Naive B cell (primary cell): ENCODE data around the gene CEP192. TPM values are rescaled to one million over a fixed set of nuclear protein-coding genes. Genes with fewer than 3 reads are reported as not detected.
"Not testable (repeated sequence)": the region's sequence is repeated elsewhere in the genome, so short reads cannot be mapped to it uniquely, and the experiment has no call there.

Experiments used
- ATAC-seq, 2 donors: fragments of 150-1000 bp; cut with Tn5 transposase; 2 replicates each; pipeline ENCODE4 v1.10.0; 2021; ENCODE audit warnings: low read depth in 2 of 2, mild to moderate bottlenecking in 2 of 2, moderate library complexity in 2 of 2
- DNase-seq: peaks from one replicate; pipeline ENCODE4 v3.0.0; 2022
- H3K27ac Mint-ChIP-seq, 6 donors: one replicate each; pipeline ENCODE4 v1.8.0; 2020 to 2022; ENCODE audit warnings: mild to moderate bottlenecking in 6 of 6, mixed read lengths in 6 of 6, moderate library complexity in 5 of 6, inconsistent platforms in 2 of 6
- H3K27me3 Mint-ChIP-seq, 3 donors: one replicate each; pipeline ENCODE4 v1.8.0; 2021 to 2022; ENCODE audit warnings: mixed read lengths in 3 of 3, mild to moderate bottlenecking in 1 of 3
- H3K36me3 Mint-ChIP-seq, 2 donors: one replicate each; pipeline ENCODE4 v1.8.0; 2020 to 2022; ENCODE audit warnings: mixed read lengths in 2 of 2, inconsistent platforms in 1 of 2, mild to moderate bottlenecking in 1 of 2
- H3K4me1 Mint-ChIP-seq, 3 donors: one replicate each; pipeline ENCODE4 v1.8.0; 2020 to 2022; ENCODE audit warnings: mixed read lengths in 3 of 3, inconsistent platforms in 1 of 3, mild to moderate bottlenecking in 1 of 3, moderate library complexity in 1 of 3
- H3K4me3 Mint-ChIP-seq, 8 donors: one replicate each; pipeline ENCODE4 v1.8.0; 2020 to 2022; ENCODE audit warnings: mild to moderate bottlenecking in 8 of 8, mixed read lengths in 8 of 8, moderate library complexity in 8 of 8, inconsistent platforms in 2 of 8
- H3K9me3 Mint-ChIP-seq, 7 donors: one replicate each; pipeline ENCODE4 v1.8.0; 2020 to 2022; ENCODE audit warnings: mixed read lengths in 7 of 7, mild to moderate bottlenecking in 5 of 7, inconsistent platforms in 2 of 7, moderate library complexity in 1 of 7
- polyA plus RNA-seq, 6 donors: library from polyadenylated mRNA; unstranded; fragments of 300-500 nt; fragmentation: Illumina TruSeq; gene quantifications; one replicate each; pipeline ENCODE4 v1.2.3, GENCODE V29; 2021; ENCODE audit warnings: low read depth in 6 of 6

Gene CEP192
- polyA plus RNA-seq, 6 donors from 2014 or later, result 6.2 to 10.0 (median 8.1) TPM; not detected in 1

DNA sequence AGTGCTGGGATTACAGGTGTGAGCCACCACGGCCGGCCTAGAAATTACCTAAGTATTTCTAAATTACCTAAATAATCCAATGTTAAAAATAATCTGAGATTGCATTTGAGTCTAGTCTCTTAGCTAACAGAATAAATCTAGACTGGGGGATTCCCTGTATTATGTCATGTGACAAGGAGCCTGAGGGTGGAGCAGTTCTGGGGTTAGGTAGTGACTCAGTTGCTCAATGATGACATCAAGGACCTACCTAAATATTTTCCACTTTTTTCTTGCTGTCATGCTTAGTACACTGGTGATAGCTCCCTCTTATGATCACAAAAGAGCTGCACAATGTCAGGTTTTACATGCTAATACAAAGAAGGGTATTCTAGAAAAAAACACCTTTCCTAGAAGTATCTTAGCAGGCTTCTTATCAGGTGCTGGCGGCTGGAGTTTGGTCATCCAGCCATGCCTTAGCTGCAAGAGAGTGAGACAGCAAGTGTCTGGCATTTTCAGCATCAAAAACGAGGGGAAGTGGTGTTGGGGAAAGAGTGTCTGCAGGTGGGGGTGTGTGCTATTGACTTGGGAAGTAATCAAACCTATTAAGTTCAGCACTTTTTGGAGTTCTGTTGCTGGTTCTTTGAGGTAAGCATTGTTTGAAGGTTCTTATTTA, 17.5 kb upstream of the CEP192 start:
- ATAC-seq (no peak), DNase-seq (no peak)
- Mint-ChIP-seq H3K27me3 (no peaks in the 10 kb centered on the region), H3K36me3 (peaks cover 27 to 29% of the 10 kb centered on the region in 2 donors), H3K27ac (peak overlapping the region in 4 of 6 donors; percentile 9 to 42 (median 20)), H3K4me3 (no peak overlapping the region), H3K4me1 (peaks cover under 1 to 10% (median 6%) of the 10 kb centered on the region in 3 donors), H3K9me3 (no peaks in the 10 kb centered on the region)

DNA sequence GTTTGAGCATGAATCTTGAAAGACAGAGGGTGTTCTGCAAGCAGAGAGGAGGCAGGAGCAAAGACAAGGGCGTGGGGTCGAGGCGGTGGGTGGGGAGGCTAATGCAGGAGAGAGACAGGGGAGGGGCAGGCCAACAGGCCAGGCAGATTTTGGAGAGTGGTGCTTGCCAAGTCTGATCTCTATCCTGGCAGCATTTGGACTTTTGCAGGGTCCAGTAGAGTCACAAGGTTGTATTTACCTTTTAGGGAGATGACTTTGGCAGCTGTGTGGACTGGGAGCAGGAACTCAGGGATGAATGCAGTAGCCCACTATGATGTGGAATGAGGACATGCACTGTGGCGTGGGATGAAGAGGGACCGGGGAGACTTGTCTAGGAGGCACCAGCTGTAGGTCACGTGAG, 15.7 kb upstream of the CEP192 start:
- DNase-seq (no peak), ATAC-seq (no peak)
- no peaks in the 10 kb centered on the region for H3K9me3 Mint-ChIP-seq
- no peak overlapping the region for H3K27ac Mint-ChIP-seq
- H3K4me3 Mint-ChIP-seq, result no peak overlapping the region
- H3K4me1 Mint-ChIP-seq, result peaks cover 0 to 10% (median 0%) of the 10 kb centered on the region in 3 donors
- H3K36me3 Mint-ChIP-seq, result peaks cover 29 to 30% of the 10 kb centered on the region in 2 donors
- no peaks in the 10 kb centered on the region for H3K27me3 Mint-ChIP-seq

DNA sequence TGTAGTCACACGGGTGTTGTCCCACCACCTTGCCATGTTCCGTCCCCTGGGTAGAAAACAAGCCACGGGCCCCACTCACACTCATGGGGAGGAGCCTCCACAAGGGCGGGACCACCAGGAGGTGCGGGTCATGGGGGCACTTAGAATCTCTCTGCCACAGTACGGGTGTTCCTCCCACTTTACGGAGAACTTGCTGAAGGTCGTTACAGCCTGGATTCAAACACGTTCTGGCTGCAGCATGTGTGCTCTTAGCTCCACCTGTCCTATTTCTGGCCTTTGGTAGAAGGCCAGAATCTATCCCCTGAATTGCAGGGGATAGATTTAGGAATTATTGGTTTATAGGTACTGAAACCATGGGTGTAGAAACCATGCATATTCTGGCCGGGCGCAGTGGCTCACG, 14.9 kb upstream of the CEP192 start:
- no peak overlapping the region for H3K4me3 Mint-ChIP-seq
- peaks cover 26 to 29% of the 10 kb centered on the region in 2 donors for H3K36me3 Mint-ChIP-seq
- peaks cover 0 to 6% (median 0%) of the 10 kb centered on the region in 3 donors for H3K4me1 Mint-ChIP-seq
- no peaks in the 10 kb centered on the region for H3K9me3 Mint-ChIP-seq
- no peak for ATAC-seq
- H3K27ac Mint-ChIP-seq, result peak overlapping the region in 1 of 6 donors; percentile 34
- no peak for DNase-seq
- no peaks in the 10 kb centered on the region for H3K27me3 Mint-ChIP-seq

DNA sequence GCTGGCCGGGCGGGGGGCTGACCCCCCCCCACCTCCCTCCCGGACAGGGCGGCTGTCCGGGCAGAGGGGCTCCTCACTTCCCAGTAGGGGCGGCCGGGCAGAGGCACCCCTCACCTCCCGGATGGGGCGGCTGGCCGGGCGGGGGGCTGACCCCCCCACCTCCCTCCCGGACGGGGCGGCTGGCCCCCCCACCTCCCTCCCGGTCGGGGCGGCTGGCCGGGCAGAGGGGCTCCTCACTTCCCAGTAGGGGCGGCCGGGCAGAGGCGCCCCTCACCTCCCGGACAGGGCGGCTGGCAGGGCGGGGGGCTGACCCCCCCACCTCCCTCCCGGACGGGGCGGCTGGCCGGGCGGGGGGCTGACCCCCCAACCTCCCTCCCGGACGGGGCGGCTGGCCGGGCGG, 11.1 kb upstream of the CEP192 start:
- ATAC-seq, H3K9me3 Mint-ChIP-seq, H3K4me3 Mint-ChIP-seq, H3K4me1 Mint-ChIP-seq, H3K27ac Mint-ChIP-seq, H3K27me3 Mint-ChIP-seq, DNase-seq: not testable (repeated sequence)
- H3K36me3 Mint-ChIP-seq, result peaks cover 10 to 31% of the 10 kb centered on the region in 2 donors

DNA sequence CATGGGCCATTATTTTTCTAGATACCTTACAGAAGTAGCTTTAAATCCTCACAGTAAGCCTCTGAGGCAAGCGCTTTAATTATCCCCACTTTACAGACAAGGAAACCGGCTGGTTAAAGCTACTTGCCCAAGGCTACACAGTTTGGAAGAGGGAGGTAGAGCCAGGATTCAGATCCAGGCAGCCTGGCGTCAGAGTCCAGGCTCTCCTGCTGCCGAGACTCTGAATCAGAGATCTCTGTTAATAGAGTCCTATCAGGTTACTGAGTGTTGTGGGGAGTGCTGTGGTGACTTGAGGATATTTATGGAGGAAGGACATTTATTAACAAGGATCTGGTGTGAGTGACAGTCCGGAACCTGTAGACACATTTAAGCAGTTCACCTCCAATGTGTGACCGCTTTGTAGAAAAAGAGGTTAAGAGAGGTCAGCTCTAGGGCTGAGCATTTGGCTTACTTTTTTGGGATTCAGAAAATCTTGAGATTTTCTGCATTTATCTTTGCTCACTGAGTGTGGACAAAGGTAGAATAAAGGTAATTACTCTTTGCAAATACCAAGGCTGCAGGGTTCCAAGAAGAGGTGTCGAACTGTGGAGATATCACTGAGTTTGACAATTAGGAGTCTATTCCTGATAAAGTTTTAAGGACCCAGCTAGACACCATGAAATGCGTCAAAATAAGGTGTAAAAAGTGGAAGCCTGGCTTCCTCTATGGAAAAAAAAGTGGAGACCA, 1.6 kb upstream of the CEP192 start:
- peak overlapping the region in 3 of 6 donors; percentile 24 to 86 (median 41) for H3K27ac Mint-ChIP-seq
- H3K36me3 Mint-ChIP-seq, result no peaks in the 10 kb centered on the region
- peak overlapping the region; percentile 90 to 99 (median 98) for H3K4me3 Mint-ChIP-seq
- H3K4me1 Mint-ChIP-seq, result peaks cover 12 to 20% (median 17%) of the 10 kb centered on the region in 3 donors
- H3K9me3 Mint-ChIP-seq, result peaks cover 0 to 1% (median 0%) of the 10 kb centered on the region in 7 donors
- ATAC-seq, result no peak
- DNase-seq, result no peak
- no peaks in the 10 kb centered on the region for H3K27me3 Mint-ChIP-seq

DNA sequence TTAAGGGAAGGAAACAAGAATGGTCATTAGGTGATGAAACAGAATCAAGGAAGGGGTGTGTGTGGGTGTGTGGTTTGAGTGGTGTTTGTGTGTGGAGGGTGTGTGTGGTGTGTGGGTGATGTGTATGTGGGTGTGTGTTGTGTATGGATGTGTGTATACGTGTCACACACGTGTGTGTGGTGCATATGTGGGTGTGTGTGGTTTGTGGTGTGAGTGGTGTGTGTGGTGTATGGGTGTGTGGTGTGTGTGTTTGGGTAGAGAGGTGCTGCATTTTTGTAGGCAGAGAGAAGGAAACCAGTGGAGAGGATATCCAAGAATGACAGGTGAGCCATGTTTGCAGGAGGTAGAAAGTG, 1.1 kb upstream of the CEP192 start:
- Mint-ChIP-seq H3K27ac (peak overlapping the region in 5 of 6 donors; percentile 41 to 97 (median 87)), H3K9me3 (peaks cover 0 to 1% (median 0%) of the 10 kb centered on the region in 7 donors), H3K4me1 (peaks cover 12 to 20% (median 17%) of the 10 kb centered on the region in 3 donors), H3K4me3 (peak overlapping the region; percentile 90 to 99 (median 98)), H3K36me3 (no peaks in the 10 kb centered on the region), H3K27me3 (no peaks in the 10 kb centered on the region)
- DNase-seq (no peak), ATAC-seq (no peak)

DNA sequence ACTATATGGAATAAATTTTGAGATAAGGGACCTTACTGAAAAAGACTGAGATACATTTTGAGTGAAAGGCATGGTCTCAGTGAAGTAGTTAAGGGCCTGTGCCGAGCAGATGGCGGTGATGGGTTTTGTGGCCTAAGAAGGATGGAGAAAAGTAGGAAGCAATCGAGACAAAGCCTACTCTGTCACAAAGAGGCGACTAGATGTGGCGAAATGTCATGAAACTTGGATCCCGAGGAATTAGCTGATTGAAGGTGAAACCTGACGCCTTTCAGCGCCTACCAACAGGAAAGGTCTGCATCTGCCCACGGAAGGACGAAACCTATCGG, 558 bp upstream of the CEP192 start:
- H3K9me3 Mint-ChIP-seq, result peaks cover 0 to 1% (median 0%) of the 10 kb centered on the region in 7 donors
- peak overlapping the region; percentile 87 to 97 (median 94) for H3K27ac Mint-ChIP-seq
- no peaks in the 10 kb centered on the region for H3K36me3 Mint-ChIP-seq
- ATAC-seq (no peak), DNase-seq (no peak)
- peak overlapping the region; percentile 90 to 99 (median 98) for H3K4me3 Mint-ChIP-seq
- H3K4me1 Mint-ChIP-seq, result peaks cover 12 to 20% (median 17%) of the 10 kb centered on the region in 3 donors
- H3K27me3 Mint-ChIP-seq, result no peaks in the 10 kb centered on the region

DNA sequence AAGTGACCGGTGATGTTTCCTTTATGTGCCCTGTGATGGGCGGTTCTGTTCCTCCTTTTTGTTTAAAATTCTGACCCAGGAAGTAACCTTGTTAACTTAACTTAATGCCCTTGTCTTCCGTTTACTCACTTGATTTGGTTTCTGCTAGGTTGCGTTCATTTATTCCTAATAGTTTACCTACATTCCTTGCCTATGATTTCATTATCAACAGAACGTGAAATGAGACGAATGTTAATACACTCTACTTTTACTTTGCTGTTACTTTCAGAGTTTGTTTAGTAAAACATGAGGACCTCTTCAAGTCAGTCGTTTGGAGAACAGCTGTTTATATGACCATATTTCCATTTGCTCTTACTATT, 638 bp downstream of the CEP192 start:
- Mint-ChIP-seq H3K27me3 (no peaks in the 10 kb centered on the region), H3K36me3 (no peaks in the 10 kb centered on the region), H3K4me1 (peaks cover 12 to 20% (median 17%) of the 10 kb centered on the region in 3 donors), H3K9me3 (peaks cover 0 to 1% (median 0%) of the 10 kb centered on the region in 7 donors), H3K27ac (peak overlapping the region; percentile 87 to 98 (median 92)), H3K4me3 (peak overlapping the region; percentile 90 to 99 (median 98))
- no peak for DNase-seq
- no peak for ATAC-seq

DNA sequence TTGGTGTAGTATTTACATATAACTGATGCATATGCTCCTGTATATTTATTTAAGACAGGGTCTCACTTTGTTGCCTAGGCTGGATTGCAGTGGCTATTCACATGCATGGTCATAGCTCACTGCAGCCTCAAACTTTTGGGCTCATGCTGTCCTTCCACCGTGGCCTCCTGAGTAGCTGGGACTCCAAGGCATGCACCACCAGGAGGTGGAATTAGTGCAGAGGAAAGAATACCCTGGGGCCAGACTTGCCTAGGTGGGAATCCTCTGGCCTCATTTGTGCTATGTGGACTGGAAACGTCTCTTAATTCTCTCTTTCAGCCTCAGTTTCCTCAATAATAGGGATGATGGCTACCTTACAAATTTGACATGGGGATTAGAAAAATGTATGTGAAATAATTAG, 2.3 kb downstream of the CEP192 start:
- DNase-seq, result no peak
- Mint-ChIP-seq H3K9me3 (peaks cover 0 to 1% (median 0%) of the 10 kb centered on the region in 7 donors), H3K36me3 (no peaks in the 10 kb centered on the region), H3K4me3 (peak overlapping the region in 2 of 8 donors; percentile 51 to 98), H3K4me1 (peaks cover 21 to 24% (median 21%) of the 10 kb centered on the region in 3 donors), H3K27ac (peak overlapping the region in 2 of 6 donors; percentile 13 to 49), H3K27me3 (no peaks in the 10 kb centered on the region)
- no peak for ATAC-seq

DNA sequence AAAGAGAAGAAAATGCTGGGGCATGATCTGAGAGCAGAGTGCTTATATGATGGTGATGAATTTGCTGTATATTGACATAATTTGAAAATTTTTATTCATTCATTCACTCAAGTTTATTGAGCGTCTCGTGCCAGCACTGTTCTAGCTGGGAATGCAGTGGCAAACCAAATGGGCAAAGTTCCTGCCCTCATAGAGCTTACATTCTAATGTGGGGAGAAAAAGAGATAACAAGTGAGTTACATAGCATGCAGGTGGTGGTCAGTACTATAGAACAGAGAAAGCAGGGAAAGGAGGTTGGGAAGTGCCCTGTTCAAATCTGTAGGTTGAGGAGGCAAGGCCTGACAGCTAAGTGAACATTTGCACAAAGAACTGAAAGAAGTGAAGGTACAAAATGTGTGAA, 4.3 kb downstream of the CEP192 start:
- Mint-ChIP-seq H3K9me3 (peaks cover 0 to 1% (median 0%) of the 10 kb centered on the region in 7 donors), H3K27ac (no peak overlapping the region)
- no peak for ATAC-seq

DNA sequence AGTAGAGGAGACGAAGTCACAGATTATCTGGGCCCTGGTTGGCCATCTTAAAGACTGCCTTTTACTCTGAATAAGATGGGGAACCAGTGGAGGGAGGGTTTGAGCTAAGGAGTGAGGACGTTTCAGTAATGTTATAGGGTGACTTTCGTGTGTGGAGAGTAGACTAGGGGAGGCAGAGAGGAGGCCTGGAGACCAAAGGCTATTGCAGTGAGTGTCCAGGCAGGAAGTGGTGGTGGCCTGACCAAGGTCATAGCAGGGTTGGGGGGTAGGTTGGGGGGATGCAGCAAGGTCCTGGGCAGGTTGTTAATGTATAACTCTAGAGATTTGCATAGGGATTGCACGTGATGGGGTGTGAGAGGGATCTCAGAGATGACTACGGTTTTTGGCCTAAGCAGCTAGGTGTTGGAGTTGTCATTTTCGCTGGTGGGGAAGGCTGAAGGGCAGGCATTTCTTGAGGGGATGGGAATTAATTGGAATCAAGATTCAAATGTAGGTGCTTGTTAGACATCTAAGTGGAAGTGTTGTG, 4.9 kb downstream of the CEP192 start:
- ATAC-seq (no peak), DNase-seq (no peak)
- H3K27ac Mint-ChIP-seq, result no peak overlapping the region
- H3K4me1 Mint-ChIP-seq, result peaks cover 11 to 19% (median 13%) of the 10 kb centered on the region in 3 donors
- H3K36me3 Mint-ChIP-seq, result no peaks in the 10 kb centered on the region
- peaks cover 0 to 1% (median 0%) of the 10 kb centered on the region in 7 donors for H3K9me3 Mint-ChIP-seq
- H3K4me3 Mint-ChIP-seq, result no peak overlapping the region
- H3K27me3 Mint-ChIP-seq, result no peaks in the 10 kb centered on the region

More for the DNA sequence above, 4.3 kb downstream of the CEP192 start:
- no peaks in the 10 kb centered on the region for H3K36me3 Mint-ChIP-seq
- no peak for DNase-seq
- peaks cover 17 to 21% (median 19%) of the 10 kb centered on the region in 3 donors for H3K4me1 Mint-ChIP-seq
- no peak overlapping the region for H3K4me3 Mint-ChIP-seq
- H3K27me3 Mint-ChIP-seq, result no peaks in the 10 kb centered on the region

DNA sequence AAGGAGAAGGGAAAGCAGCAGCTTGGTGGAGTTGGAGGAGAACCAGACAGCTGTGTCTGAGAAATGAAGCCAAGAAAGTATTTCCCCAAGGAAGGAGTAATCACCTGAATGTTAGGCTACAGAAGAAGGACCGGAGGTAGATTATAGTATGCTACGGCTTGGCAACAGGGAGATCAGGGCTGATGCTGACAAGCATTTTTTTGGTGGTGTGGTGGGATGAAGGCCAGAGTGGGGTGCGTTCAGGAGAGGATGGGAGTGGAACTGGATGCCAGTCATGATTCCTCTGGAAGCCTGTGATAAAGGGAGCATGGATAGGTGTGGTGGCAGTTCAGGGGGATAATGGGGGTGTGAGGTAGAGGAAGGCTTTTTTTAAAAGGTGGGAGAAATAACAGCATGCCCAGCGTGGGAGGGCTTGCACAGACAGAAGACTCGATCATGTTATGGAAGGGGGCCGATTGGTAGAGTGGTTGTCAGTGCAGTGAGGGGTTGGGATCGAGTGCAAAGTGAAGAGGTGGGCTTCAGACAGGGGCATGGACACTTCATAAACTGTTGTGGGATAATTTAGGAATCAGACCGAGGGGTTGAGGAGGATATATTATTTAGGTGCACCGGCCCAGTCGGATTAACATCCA, 5.6 kb downstream of the CEP192 start:
- no peaks in the 10 kb centered on the region for H3K36me3 Mint-ChIP-seq

DNA sequence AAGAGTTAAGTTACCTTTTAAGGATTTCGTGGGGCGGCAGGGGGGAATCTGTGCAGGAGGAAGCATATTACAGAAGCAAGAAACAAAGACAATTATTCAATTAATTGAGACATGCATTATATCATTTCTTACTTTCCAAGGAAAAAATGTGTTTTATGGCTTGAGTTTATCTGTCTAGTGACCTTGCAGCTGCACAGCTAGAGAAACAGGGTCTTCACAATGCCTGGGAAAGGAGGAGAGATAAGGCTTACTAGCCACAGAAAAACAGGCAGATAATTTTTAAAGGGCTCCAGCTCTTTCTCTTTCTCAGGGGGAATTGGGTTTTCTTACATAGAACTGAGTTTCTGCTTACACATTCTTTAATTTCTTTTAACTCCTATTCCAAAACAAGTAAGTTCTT, 6.2 kb downstream of the CEP192 start:
- H3K9me3 Mint-ChIP-seq, DNase-seq, H3K4me3 Mint-ChIP-seq, H3K27me3 Mint-ChIP-seq, ATAC-seq, H3K36me3 Mint-ChIP-seq: not testable (repeated sequence)
- H3K4me1 Mint-ChIP-seq, result peaks cover 8 to 13% (median 9%) of the 10 kb centered on the region in 3 donors
- peak overlapping the region in 1 of 6 donors; percentile 70 for H3K27ac Mint-ChIP-seq

More for the DNA sequence above, 5.6 kb downstream of the CEP192 start:
- no peak overlapping the region for H3K4me3 Mint-ChIP-seq
- DNase-seq (no peak), ATAC-seq (no peak)
- H3K27ac Mint-ChIP-seq, result no peak overlapping the region
- H3K9me3 Mint-ChIP-seq, result no peaks in the 10 kb centered on the region
- H3K27me3 Mint-ChIP-seq, result no peaks in the 10 kb centered on the region
- H3K4me1 Mint-ChIP-seq, result peaks cover 8 to 14% (median 13%) of the 10 kb centered on the region in 3 donors
